ENCODE results near the gene MMD2.

MMD2 gene

GRCh38 chr7:4861227-4861626, 97.8 kb downstream of the MMD2 start:
- no peak for TF ChIP-seq CTCF (conservative IDR thresholded peaks at IDR 0.05)
- no peak for TF ChIP-seq ZFX (IDR thresholded peaks at IDR 0.05)
- no peak overlapping the region for H3K27ac ChIP-seq

GRCh38 chr7:4857189-4857588, 101.8 kb downstream of the MMD2 start:
- TF ChIP-seq CTCF (conservative IDR thresholded peaks at IDR 0.05) (no peak), ZFX (IDR thresholded peaks at IDR 0.05) (no peak)
- H3K27ac ChIP-seq: no peak overlapping the region

GRCh38 chr7:4856336-4857057, 102.5 kb downstream of the MMD2 start:
- TF ChIP-seq ZFX (IDR thresholded peaks at IDR 0.05) (no peak), CTCF (conservative IDR thresholded peaks at IDR 0.05) (no peak)
- no peak overlapping the region for H3K27ac ChIP-seq
